Transverse colon (tissue), 4 donors: ENCODE measurements around the gene CUL3. TPM values are rescaled to one million over a fixed set of nuclear protein-coding genes. Genes with fewer than 3 reads are reported as not detected.

Experiments used
- DNase-seq: peaks from one replicate; pipeline ENCODE4 v3.0.0-alpha.2; 2019
- H3K27ac ChIP-seq, 4 donors: fragments of 200-600 bp; sonication (generic); 2 replicates each; pipeline ENCODE4 v1.5.1; 2016 to 2018; ENCODE audit warnings: inconsistent platforms in 4 of 4
- H3K27me3 ChIP-seq: fragments of 200-600 bp; sonication (generic); 2 replicates; pipeline ENCODE4 v1.5.1; 2017; ENCODE audit warnings: inconsistent platforms
- H3K36me3 ChIP-seq, 4 donors: fragments of 200-600 bp; sonication (generic); 2 replicates each; pipeline ENCODE4 v1.5.1; 2017 to 2019; ENCODE audit warnings: inconsistent platforms in 4 of 4
- H3K4me1 ChIP-seq, 4 donors: fragments of 200-600 bp; sonication (generic); 2 replicates each; pipeline ENCODE4 v1.5.1; 2017 to 2020; ENCODE audit warnings: inconsistent platforms in 4 of 4
- H3K4me3 ChIP-seq, 4 donors: fragments of 200-600 bp; sonication (generic); 1 replicate in 1 of 4; 2 replicates in 3 of 4; pipeline versions ENCODE4 v1.5.1 to v1.6.1; 2017 to 2019; ENCODE audit warnings: inconsistent platforms in 4 of 4
- H3K9me3 ChIP-seq, 2 donors: fragments of 200-600 bp; sonication (generic); 2 replicates each; pipeline ENCODE4 v1.5.1; 2017 to 2019; ENCODE audit warnings: inconsistent platforms in 2 of 2
- CTCF ChIP-seq, 5 experiments: fragments of 200-600 bp in 3 of 5; fragments of 450-650 bp in 2 of 5; sonication (generic) in 3 of 5; IDR thresholded peaks; 1 replicate in 2 of 5; 2 replicates in 3 of 5; pipeline ENCODE4 v1.5.1; 2016 to 2017; ENCODE audit warnings: antibody characterized with exemption in 5 of 5, inconsistent platforms in 3 of 5, mild to moderate bottlenecking in 2 of 5, moderate library complexity in 1 of 5
- EP300 ChIP-seq: sonication (generic); formaldehyde crosslinking; IDR thresholded peaks from one replicate; pipeline ENCODE4 v1.6.1; 2017; ENCODE audit warnings: antibody characterized with exemption, low read depth
- POLR2A ChIP-seq: fragments of 450-650 bp; IDR thresholded peaks from one replicate; pipeline ENCODE4 v1.6.1; 2016; ENCODE audit warnings: antibody characterized with exemption, mild to moderate bottlenecking, moderate library complexity
- POLR2AphosphoS5 ChIP-seq, 3 donors: sonication (generic); formaldehyde crosslinking; IDR thresholded peaks; one replicate each; pipeline ENCODE4 v1.6.1; 2016; ENCODE audit warnings: antibody characterized with exemption in 3 of 3
- WGBS, 2 donors: methylation state at CpG; one replicate each; pipeline ENCODE4 v1.1.5; 2018; ENCODE audit warnings: low coverage in 1 of 2; 5-methylcytosine and 5-hydroxymethylcytosine counted together
- in situ Hi-C, 4 donors: fragments of 200-750 bp; cut with MboI; loops; one replicate each; pipeline versions ENCODE4 v1.15.0 to v1.15.1; 2017; ENCODE audit warnings: low sequenced_read_pairs in 3 of 4, low pct_ligation_motif_present in 1 of 4, low pct_unique_long_range_greater_than_20kb in 1 of 4
- intact Hi-C: fragments of 100-400 bp; cut with DNase I; formaldehyde crosslinking; loops from one replicate; pipeline ENCODE4 v1.15.1; 2023; ENCODE audit warnings: low total_unique reads
- total RNA-seq, 4 donors: library from RNA; depleted of rRNA; stranded (reverse); fragments of >200 nt; gene quantifications; one replicate each; pipeline ENCODE4 v1.1.0, GENCODE V29; 2016

Gene CUL3
- total RNA-seq, 4 donors from 2014 or later, result 18.5 to 104 (median 57.9) TPM

GRCh38 chr2:224472827-224473226 is 112.3 kb downstream of the CUL3 start:
- Histone ChIP-seq H3K9me3 (no peaks in the 10 kb centered on the region), H3K4me1 (no peaks in the 10 kb centered on the region), H3K27me3 (no peaks in the 10 kb centered on the region), H3K27ac (no peak overlapping the region), H3K36me3 (peaks cover 0 to 35% (median 14%) of the 10 kb centered on the region in 4 donors), H3K4me3 (no peak overlapping the region)
- no peak for DNase-seq
- WGBS, 2 donors, result 88 to 95% methylated on average over 3 of the region's 3 CpGs
- intact Hi-C loops, result no loop called here
- TF ChIP-seq CTCF (IDR thresholded peaks at IDR 0.05) (no peak), POLR2A (no peak), EP300 (no peak), POLR2AphosphoS5 (IDR thresholded peaks at IDR 0.05) (no peak)
- in situ Hi-C loops, result no loop called here

GRCh38 chr2:224472137-224472536 is 113.0 kb downstream of the CUL3 start:
- Histone ChIP-seq H3K36me3 (peaks cover 0 to 29% (median 11%) of the 10 kb centered on the region in 4 donors), H3K4me3 (no peak overlapping the region), H3K27me3 (no peaks in the 10 kb centered on the region), H3K27ac (no peak overlapping the region), H3K9me3 (no peaks in the 10 kb centered on the region), H3K4me1 (no peaks in the 10 kb centered on the region)
- TF ChIP-seq EP300 (no peak), CTCF (IDR thresholded peaks at IDR 0.05) (no peak), POLR2A (no peak), POLR2AphosphoS5 (IDR thresholded peaks at IDR 0.05) (no peak)
- WGBS, 2 donors, result 51 to 60% methylated on average over 3 of the region's 3 CpGs
- intact Hi-C loops (no loop called here), in situ Hi-C loops (no loop called here)
- no peak for DNase-seq

- TF ChIP-seq CTCF (IDR thresholded peaks at IDR 0.05) (no peak), EP300 (no peak), POLR2AphosphoS5 (IDR thresholded peaks at IDR 0.05) (no peak), POLR2A (no peak)
- in situ Hi-C loops (no loop called here), intact Hi-C loops (no loop called here)
- WGBS, 2 donors, result 88 to 93% methylated on average over 5 to 9 of the region's 9 CpGs
- Histone ChIP-seq H3K4me3 (no peak overlapping the region), H3K27me3 (no peaks in the 10 kb centered on the region), H3K27ac (no peak overlapping the region), H3K9me3 (no peaks in the 10 kb centered on the region), H3K36me3 (peaks cover 0 to 8% (median 0%) of the 10 kb centered on the region in 4 donors), H3K4me1 (no peaks in the 10 kb centered on the region)
- DNase-seq, result no peak
Observed at GRCh38 chr2:224469374-224469964, 115.7 kb downstream of the CUL3 start.

- H3K4me3 ChIP-seq, result no peak overlapping the region
- no peaks in the 10 kb centered on the region for H3K36me3 ChIP-seq
- H3K27me3 ChIP-seq, result no peaks in the 10 kb centered on the region
- no peak overlapping the region for H3K27ac ChIP-seq
- 55 to 63% methylated on average over 3 of the region's 3 CpGs for WGBS, 2 donors
- intact Hi-C loops (no loop called here), in situ Hi-C loops (no loop called here)
- DNase-seq, result no peak
- H3K9me3 ChIP-seq, result no peaks in the 10 kb centered on the region
- no peaks in the 10 kb centered on the region for H3K4me1 ChIP-seq
- TF ChIP-seq POLR2AphosphoS5 (IDR thresholded peaks at IDR 0.05) (no peak), POLR2A (no peak), CTCF (IDR thresholded peaks at IDR 0.05) (no peak), EP300 (no peak)
Observed at GRCh38 chr2:224466304-224466895, 118.8 kb downstream of the CUL3 start.
